HEK293 (cell line): ENCODE data around the gene HAND2.

Experiments used
- CTCF ChIP-seq: fragments of 450-650 bp; formaldehyde crosslinking; IDR thresholded peaks from 2 replicates; pipeline ENCODE4 v1.5.1; 2016; ENCODE audit warnings: missing biosample characterization, missing genetic modification characterization
- ZBTB48 ChIP-seq: fragments of 450-650 bp; formaldehyde crosslinking; IDR thresholded peaks from 2 replicates; pipeline ENCODE4 v1.5.1; 2016; ENCODE audit warnings: missing biosample characterization, missing genetic modification characterization
- ZBTB8A ChIP-seq: fragments of 450-650 bp; formaldehyde crosslinking; IDR thresholded peaks from 2 replicates; pipeline ENCODE4 v1.5.1; 2016; ENCODE audit warnings: missing biosample characterization, missing genetic modification characterization
- ZNF335 ChIP-seq: fragments of 450-650 bp; formaldehyde crosslinking; conservative IDR thresholded peaks from 2 replicates; pipeline ENCODE4 v1.5.1; 2016; ENCODE audit warnings: missing biosample characterization, missing genetic modification characterization
- ZNF645 ChIP-seq: fragments of 450-650 bp; formaldehyde crosslinking; IDR thresholded peaks from 2 replicates; pipeline ENCODE4; 2016; ENCODE audit warnings: missing biosample characterization, missing genetic modification characterization

GRCh38 chr4:173528378-173529321 lies 1.4 kb downstream of the HAND2 start:
- TF ChIP-seq ZNF645 (tag by site-specific recombination): no peak
- no peak for TF ChIP-seq CTCF (tag by site-specific recombination)
- TF ChIP-seq ZBTB48: no peak
- no peak for TF ChIP-seq ZNF335
- TF ChIP-seq ZBTB8A (tag by site-specific recombination): no peak
